ENCODE results near the gene LRRC45. TPM values are rescaled to one million over a fixed set of nuclear protein-coding genes. Genes with fewer than 3 reads are reported as not detected.

The LRRC45 gene
- total and polyA plus RNA-seq, 9 of the 15 experiments (the other 6 are each of a cell fraction or from before 2014, with no cell fraction given): 3.5 to 21.5 (median 11.2) TPM; not detected in 2

DNA sequence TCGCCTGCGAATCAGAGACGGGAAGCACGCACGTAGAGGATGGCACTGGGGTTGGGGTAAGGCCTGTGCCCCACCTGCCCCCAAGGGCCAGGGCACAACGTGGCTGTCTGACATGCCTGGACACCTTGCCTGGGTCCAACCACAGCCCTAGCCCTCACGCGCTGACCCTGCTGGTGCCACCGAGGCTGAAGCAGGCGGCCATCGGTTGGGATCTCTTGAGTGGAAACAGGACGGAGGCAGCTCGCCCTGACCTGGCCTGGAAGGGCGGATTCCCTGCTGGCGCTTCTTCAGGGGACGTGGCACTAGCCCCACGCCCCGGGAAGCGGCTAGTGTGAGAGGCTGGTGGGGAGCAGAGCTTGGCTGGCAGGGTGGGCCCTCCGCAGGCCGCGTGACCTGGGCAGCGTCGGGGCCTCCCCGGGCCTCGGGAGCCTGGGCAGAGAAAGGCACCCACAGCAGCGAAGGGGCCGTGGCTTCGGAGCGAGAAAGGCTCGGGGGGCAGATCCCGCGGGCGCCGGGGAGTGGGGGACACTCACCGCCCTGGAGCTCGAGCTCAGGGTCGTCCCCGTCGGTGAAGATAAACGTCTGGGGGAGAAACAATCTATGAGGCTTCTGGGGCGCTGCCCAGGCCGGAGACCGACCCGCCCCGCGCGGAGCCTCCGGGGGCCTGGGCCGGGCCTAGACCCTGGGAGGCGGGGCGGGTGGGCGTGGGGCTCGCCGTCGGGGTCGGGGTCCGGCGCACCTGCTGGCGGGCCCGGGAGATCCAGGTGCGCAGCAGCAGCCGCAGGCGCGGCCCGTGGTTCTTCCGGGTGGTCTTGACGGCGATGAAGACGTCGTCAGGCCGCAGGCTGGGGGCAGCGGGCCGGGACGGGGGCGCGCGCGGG, 27.9 kb downstream of the LRRC45 start (continued):
- TF ChIP-seq TEAD4 (IDR thresholded peaks at IDR 0.05; ENCODE audit: low read length): no peak
- TF ChIP-seq TEAD4 (CRISPR knock-in tag; IDR thresholded peaks at IDR 0.05; ENCODE audit: borderline replicate concordance): peak; percentile 13; the same call in 1 of the 2 replicates
- TF ChIP-seq ZBTB7A (IDR thresholded peaks at IDR 0.05; ENCODE audit: borderline replicate concordance, control insufficient read depth, low read depth, low read length): peak; percentile 69
- TF ChIP-seq HNRNPUL1 (IDR thresholded peaks at IDR 0.05; ENCODE audit: low read length): no peak
- TF ChIP-seq FOXP1 (CRISPR knock-in tag; IDR thresholded peaks at IDR 0.05): 0 out of 2 replicates have a peak, but pooled peaks have one; percentile 8
- TF ChIP-seq ZC3H4 (CRISPR knock-in tag; IDR thresholded peaks at IDR 0.05; ENCODE audit: borderline replicate concordance): 0 out of 2 replicates have a peak, but pooled peaks have one; percentile 37
- TF ChIP-seq MLX (CRISPR knock-in tag; conservative IDR thresholded peaks at IDR 0.05): no peak
- TF ChIP-seq, protein P1, sequence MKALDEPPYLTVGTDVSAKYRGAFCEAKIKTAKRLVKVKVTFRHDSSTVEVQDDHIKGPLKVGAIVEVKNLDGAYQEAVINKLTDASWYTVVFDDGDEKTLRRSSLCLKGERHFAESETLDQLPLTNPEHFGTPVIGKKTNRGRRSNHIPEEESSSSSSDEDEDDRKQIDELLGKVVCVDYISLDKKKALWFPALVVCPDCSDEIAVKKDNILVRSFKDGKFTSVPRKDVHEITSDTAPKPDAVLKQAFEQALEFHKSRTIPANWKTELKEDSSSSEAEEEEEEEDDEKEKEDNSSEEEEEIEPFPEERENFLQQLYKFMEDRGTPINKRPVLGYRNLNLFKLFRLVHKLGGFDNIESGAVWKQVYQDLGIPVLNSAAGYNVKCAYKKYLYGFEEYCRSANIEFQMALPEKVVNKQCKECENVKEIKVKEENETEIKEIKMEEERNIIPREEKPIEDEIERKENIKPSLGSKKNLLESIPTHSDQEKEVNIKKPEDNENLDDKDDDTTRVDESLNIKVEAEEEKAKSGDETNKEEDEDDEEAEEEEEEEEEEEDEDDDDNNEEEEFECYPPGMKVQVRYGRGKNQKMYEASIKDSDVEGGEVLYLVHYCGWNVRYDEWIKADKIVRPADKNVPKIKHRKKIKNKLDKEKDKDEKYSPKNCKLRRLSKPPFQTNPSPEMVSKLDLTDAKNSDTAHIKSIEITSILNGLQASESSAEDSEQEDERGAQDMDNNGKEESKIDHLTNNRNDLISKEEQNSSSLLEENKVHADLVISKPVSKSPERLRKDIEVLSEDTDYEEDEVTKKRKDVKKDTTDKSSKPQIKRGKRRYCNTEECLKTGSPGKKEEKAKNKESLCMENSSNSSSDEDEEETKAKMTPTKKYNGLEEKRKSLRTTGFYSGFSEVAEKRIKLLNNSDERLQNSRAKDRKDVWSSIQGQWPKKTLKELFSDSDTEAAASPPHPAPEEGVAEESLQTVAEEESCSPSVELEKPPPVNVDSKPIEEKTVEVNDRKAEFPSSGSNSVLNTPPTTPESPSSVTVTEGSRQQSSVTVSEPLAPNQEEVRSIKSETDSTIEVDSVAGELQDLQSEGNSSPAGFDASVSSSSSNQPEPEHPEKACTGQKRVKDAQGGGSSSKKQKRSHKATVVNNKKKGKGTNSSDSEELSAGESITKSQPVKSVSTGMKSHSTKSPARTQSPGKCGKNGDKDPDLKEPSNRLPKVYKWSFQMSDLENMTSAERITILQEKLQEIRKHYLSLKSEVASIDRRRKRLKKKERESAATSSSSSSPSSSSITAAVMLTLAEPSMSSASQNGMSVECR (CRISPR knock-in tag; IDR thresholded peaks at IDR 0.05): peak; percentile 1; the same call in 1 of the 2 replicates
- TF ChIP-seq ZNF644 (tag; IDR thresholded peaks at IDR 0.05; ENCODE audit: low read depth): no peak
- TF ChIP-seq, protein P2, sequence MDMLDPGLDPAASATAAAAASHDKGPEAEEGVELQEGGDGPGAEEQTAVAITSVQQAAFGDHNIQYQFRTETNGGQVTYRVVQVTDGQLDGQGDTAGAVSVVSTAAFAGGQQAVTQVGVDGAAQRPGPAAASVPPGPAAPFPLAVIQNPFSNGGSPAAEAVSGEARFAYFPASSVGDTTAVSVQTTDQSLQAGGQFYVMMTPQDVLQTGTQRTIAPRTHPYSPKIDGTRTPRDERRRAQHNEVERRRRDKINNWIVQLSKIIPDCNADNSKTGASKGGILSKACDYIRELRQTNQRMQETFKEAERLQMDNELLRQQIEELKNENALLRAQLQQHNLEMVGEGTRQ (CRISPR knock-in tag; IDR thresholded peaks at IDR 0.05): 0 out of 2 replicates have a peak, but pooled peaks have one; percentile 3
- no peak for TF ChIP-seq PHF20 (IDR thresholded peaks at IDR 0.05; ENCODE audit: partially characterized antibody)
